Measurements from ENCODE around the gene VPS29. TPM values are rescaled to one million over a fixed set of nuclear protein-coding genes. Genes with fewer than 3 reads are reported as not detected.

Gene VPS29
- total and polyA plus RNA-seq, 2 of the 8 experiments (the other 6 are each of a cell fraction or from before 2014, with no cell fraction given) = 59.0 to 74.6 TPM

- TF ChIP-seq YY1 (IDR thresholded peaks at IDR 0.05; ENCODE audit: low read depth, low read length) (peak; percentile 67; the same call in 1 of the 2 replicates), EP300 (IDR thresholded peaks at IDR 0.05; ENCODE audit: borderline replicate concordance in 1 of 2, low read depth in 2 of 2, low read length in 2 of 2) (no peak), KDM1A (IDR thresholded peaks at IDR 0.05; ENCODE audit: borderline replicate concordance, low read length) (no peak)
These were observed 52.0 kb downstream of the VPS29 start, which contains the start of gene ARPC3 (continued) for GRCh38 chr12:110449799-110450497.
